ENCODE data around the gene GYS2.
"Not testable (repeated sequence)": the region's sequence is repeated elsewhere in the genome, so short reads cannot be mapped to it uniquely, and the experiment has no call there.

The GYS2 gene

GRCh38 chr12:21618566-21618965 is 13.9 kb upstream of the GYS2 start:
- H3K4me3 Mint-ChIP-seq, result no peak overlapping the region
- H3K27ac Mint-ChIP-seq, result no peak overlapping the region
- CTCF ChIA-PET, result no interaction called here
- H3K9me3 Mint-ChIP-seq, result peaks cover 4% of the 10 kb centered on the region
- H3K36me3 Mint-ChIP-seq, result peaks cover 18% of the 10 kb centered on the region
- H3K4me1 Mint-ChIP-seq, result peaks cover 53% of the 10 kb centered on the region
- no peaks in the 10 kb centered on the region for H3K27me3 Mint-ChIP-seq
- no peak for DNase-seq

GRCh38 chr12:21617030-21617429 is 12.4 kb upstream of the GYS2 start:
- Mint-ChIP-seq H3K9me3 (peaks cover 4% of the 10 kb centered on the region), H3K27me3 (no peaks in the 10 kb centered on the region), H3K4me3 (no peak overlapping the region), H3K36me3 (peaks cover 22% of the 10 kb centered on the region), H3K4me1 (peaks cover 68% of the 10 kb centered on the region), H3K27ac (peak overlapping the region; percentile 29)
- no peak for DNase-seq
- CTCF ChIA-PET, result no interaction called here

GRCh38 chr12:21615431-21615830 is 10.8 kb upstream of the GYS2 start:
- H3K9me3 Mint-ChIP-seq, result peaks cover 2% of the 10 kb centered on the region
- DNase-seq, result no peak
- peaks cover 69% of the 10 kb centered on the region for H3K4me1 Mint-ChIP-seq
- CTCF ChIA-PET, result no interaction called here
- H3K27ac Mint-ChIP-seq, result peak overlapping the region; percentile 75
- H3K4me3 Mint-ChIP-seq, result peak overlapping the region; percentile 0
- no peaks in the 10 kb centered on the region for H3K27me3 Mint-ChIP-seq
- H3K36me3 Mint-ChIP-seq, result peaks cover 22% of the 10 kb centered on the region

- Mint-ChIP-seq H3K9me3 (peaks cover 2% of the 10 kb centered on the region), H3K4me3 (peak overlapping the region; percentile 44), H3K27me3 (no peaks in the 10 kb centered on the region), H3K36me3 (peaks cover 22% of the 10 kb centered on the region), H3K27ac (peak overlapping the region; percentile 75), H3K4me1 (peaks cover 65% of the 10 kb centered on the region)
- no peak for DNase-seq
- CTCF ChIA-PET, result no interaction called here
Measured at GRCh38 chr12:21614506-21614905, 9.9 kb upstream of the GYS2 start.

GRCh38 chr12:21613931-21614330 is 9.3 kb upstream of the GYS2 start:
- Mint-ChIP-seq H3K4me1 (peaks cover 61% of the 10 kb centered on the region), H3K27me3 (no peaks in the 10 kb centered on the region), H3K27ac (peak overlapping the region; percentile 75), H3K9me3 (peaks cover 2% of the 10 kb centered on the region), H3K36me3 (peaks cover 22% of the 10 kb centered on the region), H3K4me3 (no peak overlapping the region)
- DNase-seq, result no peak
- CTCF ChIA-PET, result interaction anchor here (1.0 kb wide), 1 partner anchor 14 kb away, joined by 4 read pairs; no protein-coding TSS in a partner anchor

- Mint-ChIP-seq H3K4me1 (peaks cover 12% of the 10 kb centered on the region), H3K27me3 (no peaks in the 10 kb centered on the region), H3K4me3 (no peak overlapping the region), H3K27ac (no peak overlapping the region), H3K36me3 (peaks cover 4% of the 10 kb centered on the region), H3K9me3 (no peaks in the 10 kb centered on the region)
- CTCF ChIA-PET, result interaction anchor here (2.2 kb wide), 1 partner anchor 72 kb away, joined by 17 read pairs; no protein-coding TSS in a partner anchor
- DNase-seq, result no peak
Measured at GRCh38 chr12:21608196-21608595, 3.5 kb upstream of the GYS2 start.

- CTCF ChIA-PET, result interaction anchor here (2.2 kb wide), 1 partner anchor 72 kb away, joined by 17 read pairs; no protein-coding TSS in a partner anchor
- peaks cover 4% of the 10 kb centered on the region for H3K27me3 Mint-ChIP-seq
- no peak for DNase-seq
Measured at GRCh38 chr12:21607701-21608100, 3.1 kb upstream of the GYS2 start.

GRCh38 chr12:21606175-21606574 is 1.5 kb upstream of the GYS2 start:
- Mint-ChIP-seq H3K4me3 (no peak overlapping the region), H3K36me3 (no peaks in the 10 kb centered on the region), H3K9me3 (no peaks in the 10 kb centered on the region), H3K27me3 (peaks cover 8% of the 10 kb centered on the region), H3K4me1 (no peaks in the 10 kb centered on the region), H3K27ac (no peak overlapping the region)
- no peak for DNase-seq
- CTCF ChIA-PET, result interaction anchor here (0.9 kb wide), 1 partner anchor 76 kb away, joined by 3 read pairs; no protein-coding TSS in a partner anchor

More at GRCh38 chr12:21607701-21608100, 3.1 kb upstream of the GYS2 start:
- Mint-ChIP-seq H3K9me3 (no peaks in the 10 kb centered on the region), H3K4me3 (no peak overlapping the region), H3K4me1 (peaks cover 7% of the 10 kb centered on the region), H3K27ac (no peak overlapping the region), H3K36me3 (no peaks in the 10 kb centered on the region)

- Mint-ChIP-seq H3K27me3 (peaks cover 10% of the 10 kb centered on the region), H3K4me3 (no peak overlapping the region), H3K9me3 (no peaks in the 10 kb centered on the region), H3K36me3 (no peaks in the 10 kb centered on the region), H3K27ac (no peak overlapping the region), H3K4me1 (no peaks in the 10 kb centered on the region)
- DNase-seq, result no peak
- CTCF ChIA-PET, result no interaction called here
Measured at GRCh38 chr12:21602774-21603173, 1.9 kb downstream of the GYS2 start.

GRCh38 chr12:21600196-21600595 is 4.5 kb downstream of the GYS2 start:
- CTCF ChIA-PET, result no interaction called here
- no peak for DNase-seq
- Mint-ChIP-seq H3K4me3 (no peak overlapping the region), H3K27ac (no peak overlapping the region), H3K4me1 (no peaks in the 10 kb centered on the region), H3K27me3 (peaks cover 10% of the 10 kb centered on the region), H3K9me3 (no peaks in the 10 kb centered on the region), H3K36me3 (no peaks in the 10 kb centered on the region)

- DNase-seq, result no peak
- Mint-ChIP-seq H3K4me1 (no peaks in the 10 kb centered on the region), H3K27ac (no peak overlapping the region), H3K27me3 (peaks cover 10% of the 10 kb centered on the region), H3K9me3 (no peaks in the 10 kb centered on the region), H3K4me3 (no peak overlapping the region), H3K36me3 (no peaks in the 10 kb centered on the region)
- CTCF ChIA-PET, result interaction anchor here (0.7 kb wide), 1 partner anchor 14 kb away, joined by 4 read pairs; no protein-coding TSS in a partner anchor
Measured at GRCh38 chr12:21599143-21599999, 5.3 kb downstream of the GYS2 start.

- Mint-ChIP-seq H3K4me1 (no peaks in the 10 kb centered on the region), H3K27me3 (peaks cover 10% of the 10 kb centered on the region), H3K4me3 (no peak overlapping the region), H3K9me3 (no peaks in the 10 kb centered on the region), H3K27ac (no peak overlapping the region), H3K36me3 (no peaks in the 10 kb centered on the region)
- CTCF ChIA-PET, result no interaction called here
- no peak for DNase-seq
Measured at GRCh38 chr12:21598651-21599050, 6.0 kb downstream of the GYS2 start.

- CTCF ChIA-PET, DNase-seq, H3K27me3 Mint-ChIP-seq, H3K27ac Mint-ChIP-seq, H3K4me1 Mint-ChIP-seq, H3K4me3 Mint-ChIP-seq, H3K36me3 Mint-ChIP-seq: not testable (repeated sequence)
- peaks cover 17% of the 10 kb centered on the region for H3K9me3 Mint-ChIP-seq
Measured at GRCh38 chr12:21595356-21595755, 9.3 kb downstream of the GYS2 start.

GRCh38 chr12:21585485-21585884 is 19.2 kb downstream of the GYS2 start:
- Mint-ChIP-seq H3K9me3 (peaks cover 2% of the 10 kb centered on the region), H3K27ac (no peak overlapping the region), H3K4me3 (no peak overlapping the region), H3K4me1 (no peaks in the 10 kb centered on the region), H3K36me3 (no peaks in the 10 kb centered on the region), H3K27me3 (no peaks in the 10 kb centered on the region)
- DNase-seq, result no peak
- CTCF ChIA-PET, result no interaction called here

Measured in activated naive CD4-positive, alpha-beta T cell treated with anti-CD3 and anti-CD28 coated beads, Interleukin-2, amount 10 ng/mL, durations not matched to agents 7 days and 5 days (primary cell).